GM21717 (cell line): ENCODE data around the gene CKB.
"Not testable (repeated sequence)": the region's sequence is repeated elsewhere in the genome, so short reads cannot be mapped to it uniquely, and the experiment has no call there.

ENCODE experiments used
- ATAC-seq: cut with Tn5 transposase; IDR thresholded peaks from one replicate; pipeline ENCODE4 v1.9.1; 2021; ENCODE audit warnings: mild to moderate bottlenecking, moderate library complexity; ENCODE audit not compliant: unreplicated experiment

The CKB gene

GRCh38 chr14:103528146-103528586 lies 5.5 kb upstream of the CKB start:
- no peak for ATAC-seq

DNA sequence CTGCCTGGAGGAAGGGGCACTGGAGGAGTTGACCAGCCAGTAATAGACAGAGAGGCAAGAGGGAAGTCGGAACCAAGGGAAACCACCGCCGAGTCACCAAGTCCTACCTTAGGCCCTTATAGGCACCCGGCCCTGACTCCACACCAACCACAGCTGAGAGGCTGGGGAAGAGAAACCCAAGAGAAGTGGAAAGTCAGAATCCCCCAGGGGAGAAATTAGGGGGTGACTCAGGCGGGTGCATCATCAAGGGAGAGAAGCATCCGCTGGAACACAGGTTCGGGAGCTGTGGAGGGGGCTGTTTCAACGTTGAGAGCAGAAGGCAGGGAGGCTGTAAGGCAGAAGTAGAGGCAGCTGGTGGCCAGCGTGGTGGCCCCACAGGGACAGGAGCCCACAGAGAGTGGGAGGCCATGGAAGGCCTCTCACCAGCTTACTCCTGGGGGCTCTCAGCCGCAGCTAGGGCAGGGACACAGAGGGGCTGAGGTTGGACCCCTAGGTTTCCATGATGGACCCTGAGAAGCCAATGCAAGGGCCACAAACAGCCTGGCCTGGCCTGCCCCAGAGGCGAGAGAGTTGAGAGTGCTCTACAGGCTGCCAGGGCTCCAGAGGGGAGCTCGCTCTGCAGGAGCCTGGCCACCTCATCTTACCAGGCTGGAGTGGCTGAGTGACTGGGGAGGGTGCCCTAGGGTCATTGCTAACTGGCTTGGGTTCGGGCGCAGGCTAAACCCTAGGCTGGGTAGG lies 4.9 kb upstream of the CKB start:
- peak; percentile 47 for ATAC-seq

DNA sequence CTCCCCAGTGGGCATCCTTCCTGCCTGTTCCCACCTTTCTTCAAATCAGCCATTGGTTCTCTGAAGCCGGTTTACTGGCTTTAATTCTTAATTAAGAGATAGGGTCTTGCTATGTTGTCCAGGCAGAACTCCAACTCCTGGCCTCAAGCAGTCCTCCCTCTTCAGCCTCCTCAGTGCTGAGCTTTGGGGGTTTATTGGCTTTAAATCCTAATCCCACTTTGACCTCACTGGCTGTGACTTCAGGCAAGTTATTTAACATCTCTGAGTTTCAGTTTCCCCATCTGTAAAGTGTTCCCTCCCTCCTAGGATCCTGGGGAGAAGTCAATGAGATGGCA lies 4.3 kb upstream of the CKB start:
- no peak for ATAC-seq

DNA sequence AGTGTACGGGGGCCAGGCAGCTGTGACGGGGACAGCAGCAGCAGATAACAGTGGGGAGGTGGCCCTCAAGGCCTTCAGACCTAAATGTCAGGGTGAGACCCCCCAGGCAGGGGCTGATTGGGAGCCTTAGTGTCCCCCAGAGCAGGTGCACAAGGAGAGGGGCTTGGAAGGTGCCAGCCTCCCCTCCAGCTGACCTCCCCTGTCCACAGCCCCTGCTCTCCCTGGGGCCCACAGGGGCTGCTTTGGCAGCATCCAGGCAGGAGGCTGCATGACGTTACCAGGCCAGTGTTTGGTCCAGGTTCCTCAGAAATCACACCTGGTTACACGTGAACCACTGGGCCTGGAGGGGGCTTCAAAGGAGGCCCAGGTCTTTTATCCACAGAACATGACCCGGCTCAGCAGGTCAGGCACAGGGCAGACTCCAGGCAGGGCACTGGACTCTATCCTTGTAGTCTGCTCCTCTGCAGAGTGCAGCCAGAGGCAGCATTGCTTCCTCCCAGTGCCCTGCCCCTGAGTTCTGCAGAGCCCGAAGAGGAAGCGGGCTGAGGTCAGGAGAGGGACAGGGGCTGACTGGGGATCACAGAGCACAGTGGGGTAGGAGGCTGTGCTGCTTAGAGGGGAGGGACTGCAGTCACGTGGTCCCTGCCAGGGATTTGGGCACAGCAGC lies 3.8 kb upstream of the CKB start:
- no peak for ATAC-seq

DNA sequence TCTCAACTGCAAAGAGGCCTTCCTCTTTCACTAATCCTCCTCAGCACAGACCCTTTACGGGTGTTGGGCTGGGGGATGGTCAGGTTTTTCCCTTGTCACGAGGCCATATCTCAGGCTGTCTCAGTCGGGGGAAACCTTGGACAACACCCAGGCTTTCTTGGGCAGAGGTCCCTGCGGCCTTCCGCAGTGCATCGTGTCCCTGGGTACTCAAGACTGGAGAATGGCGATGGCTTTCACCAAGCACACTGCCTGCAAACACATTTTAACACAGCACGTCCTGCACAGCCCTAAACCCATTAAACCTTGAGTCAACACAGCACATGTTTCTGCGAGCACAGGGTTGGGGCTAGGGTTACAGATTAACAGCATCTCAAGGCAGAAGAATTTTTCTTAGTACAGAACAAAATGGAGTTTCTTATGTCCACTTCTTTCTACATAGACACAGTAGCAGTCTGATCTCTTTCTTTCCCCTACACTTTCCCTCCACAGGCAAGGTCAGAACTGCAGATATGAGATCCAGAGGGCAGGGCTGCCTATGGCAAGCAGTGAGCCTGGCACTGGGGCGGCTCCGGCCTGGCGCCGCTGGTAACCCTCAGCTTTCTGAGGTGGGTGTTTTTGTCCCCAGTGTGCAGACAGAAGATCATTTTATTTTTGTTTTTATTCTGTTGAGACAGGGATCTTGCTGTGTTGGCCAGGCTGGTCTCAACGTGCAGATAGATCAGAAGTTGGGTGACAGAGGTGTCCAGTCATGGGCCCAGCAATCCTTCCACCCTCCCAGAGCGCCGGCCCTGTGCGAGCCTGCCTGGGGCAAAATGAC lies 3.0 kb upstream of the CKB start:
- not testable (repeated sequence) for ATAC-seq

DNA sequence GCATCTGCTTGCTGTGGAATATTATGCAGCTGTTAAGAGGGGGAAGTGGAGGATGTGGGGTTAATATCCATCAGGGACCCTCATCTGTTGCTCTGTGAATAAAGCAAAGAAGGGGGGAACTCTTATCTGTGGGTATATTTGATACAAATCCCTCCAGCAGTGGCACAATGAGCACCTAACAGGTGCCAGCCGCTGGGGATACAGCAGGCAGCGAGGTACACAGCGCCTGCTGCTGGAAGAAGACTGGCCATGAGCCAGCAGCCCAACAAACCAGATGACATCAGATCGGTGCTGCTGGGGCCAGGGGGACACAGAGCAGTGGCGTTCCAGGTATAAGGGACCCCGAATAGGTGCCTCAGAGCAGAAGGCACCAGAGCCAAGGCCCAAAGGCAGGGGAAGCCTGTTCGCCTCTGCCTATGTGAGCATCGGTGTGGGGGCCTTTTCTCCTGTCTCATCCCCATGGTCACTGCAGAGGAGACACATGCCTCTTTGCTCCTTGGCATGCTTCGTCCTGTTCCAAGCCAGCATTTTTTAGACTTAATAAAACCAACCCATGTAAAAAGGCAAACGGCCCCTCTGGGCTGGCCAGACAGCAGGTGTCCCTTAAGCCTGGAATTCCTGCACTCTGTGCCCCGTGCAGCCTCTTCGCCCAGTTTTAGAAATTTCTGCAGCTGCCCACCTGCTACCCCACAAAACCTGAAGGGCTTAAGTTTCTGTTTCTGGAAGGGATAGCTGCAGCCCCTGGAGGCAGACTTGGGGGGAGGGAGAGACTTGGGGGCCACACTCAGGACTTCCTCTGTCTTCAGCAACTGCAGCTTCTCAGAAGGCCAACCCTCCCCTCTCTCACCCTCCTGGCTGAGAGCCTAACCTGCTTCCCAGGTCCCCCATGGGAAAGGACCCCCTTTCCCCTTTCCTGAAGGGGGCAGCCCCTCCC lies 1.6 kb upstream of the CKB start:
- ATAC-seq: no peak

GRCh38 chr14:103523575-103523954 lies 935 bp upstream of the CKB start:
- ATAC-seq: no peak

GRCh38 chr14:103521951-103522563 lies 573 bp downstream of the CKB start:
- no peak for ATAC-seq

DNA sequence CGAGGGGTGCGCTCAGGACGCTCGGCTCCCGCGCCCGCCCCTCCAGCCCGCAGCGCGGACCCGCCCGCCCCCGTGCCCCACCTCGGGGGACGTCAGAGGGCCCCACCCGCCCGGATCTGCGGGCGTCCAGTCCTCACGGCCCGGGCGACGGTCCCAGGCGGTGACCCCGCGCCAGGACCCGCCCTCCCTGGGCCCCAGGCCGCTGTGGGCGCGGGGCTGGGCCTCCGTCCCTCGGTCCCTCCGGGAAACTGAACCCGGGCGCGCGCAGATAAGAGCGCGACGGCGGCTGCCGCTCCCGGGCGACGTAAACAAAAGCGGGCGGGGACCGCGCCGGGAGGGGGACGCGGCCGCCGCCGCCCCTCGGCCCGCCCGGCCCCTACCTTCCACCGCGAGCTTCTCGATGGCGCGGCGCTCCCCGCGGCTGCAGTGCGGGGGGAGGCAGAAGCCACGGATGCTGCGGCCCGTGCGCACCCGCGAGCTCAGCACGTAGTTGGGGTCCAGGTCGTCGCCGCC lies 1.1 kb downstream of the CKB start:
- no peak for ATAC-seq

- no peak for ATAC-seq
Observed at GRCh38 chr14:103520657-103521437, 1.8 kb downstream of the CKB start.

DNA sequence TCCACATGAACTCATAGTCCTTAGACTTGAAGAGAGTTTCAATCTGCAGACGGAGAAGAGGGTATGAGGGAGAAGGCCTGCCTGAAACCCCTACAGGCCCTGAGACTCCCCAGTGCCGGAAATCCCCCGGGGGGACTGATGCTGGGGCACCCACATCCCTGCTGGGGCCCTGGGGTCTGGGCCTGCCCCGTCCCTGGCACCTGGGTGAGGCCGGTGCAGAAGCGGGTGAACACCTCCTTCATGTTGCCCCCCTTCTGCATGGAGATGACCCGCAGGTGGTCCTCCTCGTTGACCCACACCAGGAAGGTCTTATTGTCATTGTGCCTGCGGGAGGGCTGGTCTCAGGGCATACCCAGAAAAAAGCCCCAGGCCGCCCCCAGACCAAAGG lies 2.4 kb downstream of the CKB start:
- ATAC-seq: no peak

- ATAC-seq: no peak
Observed at GRCh38 chr14:103519837-103520212, 2.8 kb downstream of the CKB start.

DNA sequence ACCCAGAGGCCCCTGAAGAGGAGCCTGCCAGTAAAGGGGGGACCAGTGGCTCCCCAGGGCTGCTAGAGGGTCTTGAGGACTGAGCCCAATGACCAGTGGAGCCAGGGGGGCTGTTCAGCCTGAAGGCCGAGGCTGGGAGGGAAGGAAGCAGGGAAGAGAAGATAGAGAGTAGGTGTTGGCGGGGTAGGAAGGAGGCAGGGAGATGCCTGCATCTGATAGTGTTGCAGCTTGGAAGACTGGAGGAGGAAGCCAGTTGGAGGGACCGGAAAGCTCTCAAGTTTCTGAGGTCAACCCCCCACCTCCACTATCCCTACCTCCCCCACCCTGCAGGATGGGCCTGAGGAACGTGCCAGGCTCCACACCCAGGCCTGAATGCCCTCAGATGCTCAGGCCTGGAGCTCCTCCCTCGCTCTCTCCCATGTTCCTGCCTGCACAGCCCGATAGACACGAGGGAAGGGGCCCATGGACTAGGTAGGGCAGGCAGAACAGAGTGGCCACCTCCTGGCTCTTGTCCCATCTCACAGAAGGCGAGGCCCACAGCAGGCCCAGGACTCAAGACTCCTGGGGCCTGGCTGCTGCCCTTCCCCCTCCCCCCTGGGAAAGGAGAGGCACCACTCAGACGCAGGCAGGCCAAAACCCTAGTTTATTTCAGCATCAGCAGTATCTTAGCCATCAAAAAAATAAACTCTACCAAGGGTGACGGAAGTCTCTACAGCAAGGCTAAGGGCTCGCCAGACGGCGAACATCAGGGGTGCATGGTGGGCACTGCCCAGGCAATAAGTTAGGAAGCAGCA lies 3.4 kb downstream of the CKB start:
- no peak for ATAC-seq

DNA sequence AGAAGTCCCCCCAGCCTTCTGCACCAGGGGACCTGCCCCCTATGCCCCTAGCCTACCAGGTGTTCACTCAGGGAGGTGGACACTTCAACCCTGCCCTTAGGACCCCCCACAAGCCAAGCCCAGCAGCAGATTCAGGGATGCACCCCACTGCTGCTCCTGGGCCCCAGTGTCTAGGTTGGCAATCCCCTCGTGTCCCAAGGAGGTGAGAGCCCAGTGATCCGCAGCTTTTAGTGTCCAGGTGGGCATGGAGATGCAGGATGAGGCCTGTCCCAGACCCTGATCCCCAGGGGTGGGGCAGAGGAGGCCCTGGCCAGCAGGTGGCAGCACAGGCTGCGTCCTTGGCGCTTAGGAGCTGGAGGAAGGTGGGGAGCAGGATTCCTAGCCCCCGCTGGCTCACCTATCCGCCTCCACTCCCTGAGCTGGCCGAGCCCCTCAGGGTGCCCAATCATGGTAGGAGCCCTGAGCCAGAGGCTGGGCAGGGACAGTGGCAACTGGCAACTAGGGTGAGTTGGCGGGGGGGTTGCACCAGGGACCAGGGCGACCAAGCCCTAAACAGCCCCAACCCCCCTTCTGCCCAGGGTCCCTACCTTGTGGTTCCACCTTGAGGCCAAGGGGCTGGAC lies 4.1 kb downstream of the CKB start:
- ATAC-seq: no peak

- ATAC-seq: no peak
Observed at GRCh38 chr14:103517721-103518421, 4.8 kb downstream of the CKB start.

GRCh38 chr14:103517174-103517566 lies 5.5 kb downstream of the CKB start:
- ATAC-seq: no peak

DNA sequence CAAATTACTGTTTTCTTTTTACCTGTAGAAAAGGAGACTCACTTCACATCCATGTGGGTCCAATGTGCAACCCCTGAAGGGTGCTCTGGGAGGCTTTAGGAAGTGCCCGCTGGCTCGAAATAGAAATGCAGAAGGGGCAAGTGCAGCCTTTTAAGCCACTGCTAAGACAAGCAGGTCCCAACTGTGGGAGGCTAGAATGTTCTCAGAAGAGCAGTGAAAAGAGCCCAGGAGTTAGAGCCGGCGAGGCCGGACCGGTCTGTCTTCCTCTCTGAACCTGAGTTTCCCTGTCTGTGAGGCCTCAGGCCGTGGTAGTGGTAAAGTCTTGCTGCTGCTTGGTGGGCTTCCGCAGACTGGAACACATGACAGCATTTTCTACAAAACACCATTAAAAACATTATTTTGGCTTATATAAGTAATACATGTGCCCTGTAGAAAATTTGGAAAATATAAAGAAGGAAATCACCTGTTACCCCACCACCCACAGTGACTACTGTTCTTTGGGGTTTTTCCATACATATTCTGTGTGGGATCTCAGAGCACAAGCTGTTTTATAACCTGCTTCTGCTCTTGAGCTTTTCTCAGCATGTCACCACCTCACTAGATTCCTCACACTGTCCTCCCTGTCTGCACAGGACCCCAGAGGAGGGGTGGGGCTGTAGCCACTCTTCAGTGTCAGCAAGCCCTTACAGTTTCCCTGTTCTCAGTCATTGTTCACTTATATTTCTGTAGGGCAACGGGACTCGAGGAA lies 6.0 kb downstream of the CKB start:
- no peak for ATAC-seq
